Stimulated activated CD8-positive, alpha-beta memory T cell treated with anti-CD3 and anti-CD28 coated beads, Interleukin-12 subunit alpha, Interleukin-12 subunit beta, amount 100 ng/mL, for 24 hours (primary cell): ENCODE results near the gene KCNQ5.

Experiments used
- DNase-seq: peaks from one replicate; pipeline ENCODE4 v3.0.0-alpha.2; 2020; ENCODE audit errors: extremely low read depth

Gene KCNQ5

GRCh38 chr6:72905705-72906478 is 284.0 kb downstream of the KCNQ5 start:
- DNase-seq: no peak

- no peak for DNase-seq
These were observed 289.7 kb downstream of the KCNQ5 start for GRCh38 chr6:72911463-72912155.

GRCh38 chr6:72913797-72914196 is 291.9 kb downstream of the KCNQ5 start:
- no peak for DNase-seq

- no peak for DNase-seq
These were observed 294.4 kb downstream of the KCNQ5 start for GRCh38 chr6:72916298-72916697.

GRCh38 chr6:72916906-72917305 is 295.0 kb downstream of the KCNQ5 start:
- no peak for DNase-seq

GRCh38 chr6:72922401-72922800 is 300.5 kb downstream of the KCNQ5 start:
- DNase-seq: no peak

GRCh38 chr6:72925136-72925535 is 303.3 kb downstream of the KCNQ5 start:
- no peak for DNase-seq

- DNase-seq: no peak
These were observed 308.8 kb downstream of the KCNQ5 start for GRCh38 chr6:72930556-72931132.

- DNase-seq: no peak
These were observed 309.5 kb downstream of the KCNQ5 start for GRCh38 chr6:72931325-72931887.

GRCh38 chr6:72933233-72933632 is 311.4 kb downstream of the KCNQ5 start:
- no peak for DNase-seq

GRCh38 chr6:72936766-72937559 is 315.1 kb downstream of the KCNQ5 start:
- no peak for DNase-seq

GRCh38 chr6:72938104-72938503 is 316.2 kb downstream of the KCNQ5 start:
- no peak for DNase-seq

GRCh38 chr6:72939004-72939403 is 317.1 kb downstream of the KCNQ5 start:
- DNase-seq: no peak

GRCh38 chr6:72940265-72940664 is 318.4 kb downstream of the KCNQ5 start:
- no peak for DNase-seq

GRCh38 chr6:72941263-72941662 is 319.4 kb downstream of the KCNQ5 start:
- DNase-seq: no peak

- no peak for DNase-seq
These were observed 319.9 kb downstream of the KCNQ5 start for GRCh38 chr6:72941751-72942150.

GRCh38 chr6:72943699-72944098 is 321.8 kb downstream of the KCNQ5 start:
- DNase-seq: no peak

- DNase-seq: no peak
These were observed 322.8 kb downstream of the KCNQ5 start for GRCh38 chr6:72944660-72945059.

- DNase-seq: no peak
These were observed 324.9 kb downstream of the KCNQ5 start for GRCh38 chr6:72946774-72947173.

GRCh38 chr6:72947534-72947933 is 325.7 kb downstream of the KCNQ5 start:
- no peak for DNase-seq

- no peak for DNase-seq
These were observed 326.3 kb downstream of the KCNQ5 start for GRCh38 chr6:72948153-72948552.
